Activated CD4-positive, alpha-beta memory T cell treated with anti-CD3 and anti-CD28 coated beads for 36 hours (primary cell): ENCODE measurements around the gene SLC25A19. TPM values are rescaled to one million over a fixed set of nuclear protein-coding genes. Genes with fewer than 3 reads are reported as not detected.

ENCODE experiments used
- CTCF ChIA-PET: fragments of 350-600 bp; sonication (Branson Sonifier 250); formaldehyde crosslinking; loops from one replicate; lab custom pipeline; 2021; ENCODE audit warnings: antibody characterized with exemption, inconsistent platforms; lab: Charles Lee
- POLR2A ChIA-PET: fragments of 350-600 bp; sonication (Branson Sonifier 250); formaldehyde crosslinking; loops from one replicate; lab custom pipeline; 2021; ENCODE audit warnings: antibody characterized with exemption; lab: Charles Lee
- DNase-seq: peaks from one replicate; pipeline ENCODE4 v3.0.0-alpha.2; 2020
- H3K27ac Mint-ChIP-seq: one replicate; pipeline ENCODE4 v1.8.0; 2021; ENCODE audit warnings: mixed read lengths
- H3K27me3 Mint-ChIP-seq: one replicate; pipeline ENCODE4 v1.8.0; 2021; ENCODE audit warnings: mixed read lengths
- H3K36me3 Mint-ChIP-seq: one replicate; pipeline ENCODE4 v1.8.0; 2021; ENCODE audit warnings: mixed read lengths
- H3K4me1 Mint-ChIP-seq: one replicate; pipeline ENCODE4 v1.8.0; 2021; ENCODE audit warnings: low read depth, mixed read lengths
- H3K4me3 Mint-ChIP-seq: one replicate; pipeline ENCODE4 v1.8.0; 2021; ENCODE audit warnings: mild to moderate bottlenecking, mixed read lengths
- H3K9me3 Mint-ChIP-seq: one replicate; pipeline ENCODE4 v1.8.0; 2021; ENCODE audit warnings: mixed read lengths
- intact Hi-C: fragments of 100-400 bp; cut with micrococcal nuclease; formaldehyde crosslinking; loops from one replicate; pipeline ENCODE4 v1.15.1; 2023
- total RNA-seq, 2 experiments: library from RNA; stranded (reverse); gene quantifications; one replicate each; pipeline ENCODE4 v1.2.3, GENCODE V29; 2021

Gene SLC25A19
- total RNA-seq, result 10 to 100 TPM; 57.9 to 62.3 TPM

- intact Hi-C loops, result loop anchor here (1.0 to 5.0 kb wide), 10 partner anchors 8 to 255 kb away; partner anchors contain the start of genes CASKIN2, GGA3, GRB2 and MIF4GD
- no peaks in the 10 kb centered on the region for H3K27me3 Mint-ChIP-seq
- CTCF ChIA-PET, result interaction anchor here (0.8 to 2.9 kb wide), 23 partner anchors 8 to 328 kb away, joined by 3 to 56 read pairs (median 6); partner anchors contain the start of genes GGA3, GRB2, LLGL2 and MIF4GD
- peaks cover 21% of the 10 kb centered on the region for H3K36me3 Mint-ChIP-seq
- H3K4me3 Mint-ChIP-seq, result peak within 1 kb of the TSS; percentile 96
- peaks cover 21% of the 10 kb centered on the region for H3K4me1 Mint-ChIP-seq
- peak within 1 kb of the TSS; percentile 100 for H3K27ac Mint-ChIP-seq
- no peaks in the 10 kb centered on the region for H3K9me3 Mint-ChIP-seq
- peak; percentile 99 for DNase-seq
- POLR2A ChIA-PET, result interaction anchor here (0.8 to 2.8 kb wide), 18 partner anchors 8 to 416 kb away, joined by 3 to 40 read pairs (median 4); partner anchors contain the start of genes FDXR, GGA3, GRB2 and MIF4GD
Measured at GRCh38 chr17:75289115-75289831, at the start of gene SLC25A19. Gene SLC25A19 (minus strand): TSS chr17:75289433. CDS start chr17:75286764, 2,669 bp downstream.

GRCh38 chr17:75338335-75338734 lies 49.1 kb upstream of the SLC25A19 start:
- intact Hi-C loops, result loop anchor here (2.0 kb wide), 2 partner anchors 42 to 66 kb away; partner anchors contain the start of gene GRB2
- H3K9me3 Mint-ChIP-seq, result no peaks in the 10 kb centered on the region
- ChIA-PET POLR2A (interaction anchor here (0.6 to 1.5 kb wide), 6 partner anchors 12 to 132 kb away, joined by 3 to 7 read pairs (median 3); partner anchors contain the start of gene GRB2), CTCF (interaction anchor here (1.1 to 3.9 kb wide), 4 partner anchors 17 to 87 kb away, joined by 3 to 24 read pairs (median 5); no protein-coding TSS in a partner anchor)
- peaks cover 78% of the 10 kb centered on the region for H3K4me1 Mint-ChIP-seq
- peaks cover 8% of the 10 kb centered on the region for H3K36me3 Mint-ChIP-seq
- no peaks in the 10 kb centered on the region for H3K27me3 Mint-ChIP-seq
- peak; percentile 37 for DNase-seq
- peak overlapping the region; percentile 74 for H3K27ac Mint-ChIP-seq
- H3K4me3 Mint-ChIP-seq, result peak overlapping the region; percentile 33

GRCh38 chr17:75335315-75335714 lies 46.1 kb upstream of the SLC25A19 start:
- Mint-ChIP-seq H3K9me3 (no peaks in the 10 kb centered on the region), H3K27me3 (no peaks in the 10 kb centered on the region), H3K36me3 (peaks cover 6% of the 10 kb centered on the region), H3K4me1 (peaks cover 62% of the 10 kb centered on the region), H3K27ac (no peak overlapping the region), H3K4me3 (no peak overlapping the region)
- DNase-seq, result no peak
- intact Hi-C loops, result no loop called here
- ChIA-PET CTCF (interaction anchor here (0.8 to 3.9 kb wide), 5 partner anchors 10 to 77 kb away, joined by 3 to 24 read pairs (median 4); no protein-coding TSS in a partner anchor), POLR2A (interaction anchor here (0.6 kb wide), 1 partner anchor 9 kb away, joined by 3 read pairs; no protein-coding TSS in a partner anchor)

- Mint-ChIP-seq H3K4me1 (peaks cover 58% of the 10 kb centered on the region), H3K4me3 (no peak overlapping the region), H3K9me3 (no peaks in the 10 kb centered on the region), H3K36me3 (peaks cover 3% of the 10 kb centered on the region), H3K27ac (no peak overlapping the region), H3K27me3 (no peaks in the 10 kb centered on the region)
- POLR2A ChIA-PET, result interaction anchor here (0.6 kb wide), 1 partner anchor 9 kb away, joined by 3 read pairs; no protein-coding TSS in a partner anchor
- intact Hi-C loops, result no loop called here
- DNase-seq, result no peak
- CTCF ChIA-PET, result no interaction called here
Measured at GRCh38 chr17:75334723-75335122, 45.5 kb upstream of the SLC25A19 start.

- ChIA-PET POLR2A (no interaction called here), CTCF (interaction anchor here (0.6 kb wide), 1 partner anchor 219 kb away, joined by 3 read pairs; no protein-coding TSS in a partner anchor)
- no peak overlapping the region for H3K4me3 Mint-ChIP-seq
- H3K9me3 Mint-ChIP-seq, result no peaks in the 10 kb centered on the region
- peaks cover 6% of the 10 kb centered on the region for H3K36me3 Mint-ChIP-seq
- intact Hi-C loops, result no loop called here
- no peaks in the 10 kb centered on the region for H3K27me3 Mint-ChIP-seq
- H3K27ac Mint-ChIP-seq, result peak overlapping the region; percentile 28
- peaks cover 44% of the 10 kb centered on the region for H3K4me1 Mint-ChIP-seq
- DNase-seq, result no peak
Measured at GRCh38 chr17:75331671-75332070, 42.4 kb upstream of the SLC25A19 start.

- Mint-ChIP-seq H3K9me3 (no peaks in the 10 kb centered on the region), H3K27me3 (no peaks in the 10 kb centered on the region), H3K36me3 (peaks cover 21% of the 10 kb centered on the region), H3K4me1 (peaks cover 33% of the 10 kb centered on the region), H3K4me3 (no peak overlapping the region), H3K27ac (peak overlapping the region; percentile 25)
- DNase-seq, result no peak
- ChIA-PET POLR2A (interaction anchor here (0.8 kb wide), 1 partner anchor 9 kb away, joined by 3 read pairs; no protein-coding TSS in a partner anchor), CTCF (interaction anchor here (4.2 kb wide), 1 partner anchor 84 kb away, joined by 18 read pairs; no protein-coding TSS in a partner anchor)
- intact Hi-C loops, result no loop called here
Measured at GRCh38 chr17:75327757-75328156, 38.5 kb upstream of the SLC25A19 start.

GRCh38 chr17:75326226-75326848 lies 37.1 kb upstream of the SLC25A19 start:
- Mint-ChIP-seq H3K4me1 (peaks cover 25% of the 10 kb centered on the region), H3K9me3 (no peaks in the 10 kb centered on the region), H3K36me3 (peaks cover 23% of the 10 kb centered on the region), H3K27ac (peak overlapping the region; percentile 81), H3K27me3 (no peaks in the 10 kb centered on the region), H3K4me3 (no peak overlapping the region)
- ChIA-PET CTCF (interaction anchor here (0.5 to 4.2 kb wide), 5 partner anchors 37 to 422 kb away, joined by 3 to 18 read pairs (median 5); partner anchors contain the start of gene SLC25A19), POLR2A (no interaction called here)
- intact Hi-C loops, result no loop called here
- DNase-seq, result no peak

GRCh38 chr17:75325827-75326225 lies 36.6 kb upstream of the SLC25A19 start:
- intact Hi-C loops, result no loop called here
- ChIA-PET CTCF (interaction anchor here (0.5 to 4.2 kb wide), 6 partner anchors 10 to 422 kb away, joined by 3 to 18 read pairs (median 4); no protein-coding TSS in a partner anchor), POLR2A (no interaction called here)
- Mint-ChIP-seq H3K27ac (peak overlapping the region; percentile 81), H3K36me3 (peaks cover 26% of the 10 kb centered on the region), H3K4me3 (no peak overlapping the region), H3K9me3 (no peaks in the 10 kb centered on the region), H3K4me1 (peaks cover 23% of the 10 kb centered on the region), H3K27me3 (no peaks in the 10 kb centered on the region)
- DNase-seq, result no peak

GRCh38 chr17:75325348-75325747 lies 36.1 kb upstream of the SLC25A19 start:
- Mint-ChIP-seq H3K27ac (peak overlapping the region; percentile 81), H3K36me3 (peaks cover 29% of the 10 kb centered on the region), H3K27me3 (no peaks in the 10 kb centered on the region), H3K4me1 (peaks cover 23% of the 10 kb centered on the region), H3K4me3 (no peak overlapping the region), H3K9me3 (no peaks in the 10 kb centered on the region)
- ChIA-PET POLR2A (no interaction called here), CTCF (interaction anchor here (1.3 to 4.2 kb wide), 4 partner anchors 9 to 87 kb away, joined by 3 to 18 read pairs (median 4); no protein-coding TSS in a partner anchor)
- intact Hi-C loops, result no loop called here
- no peak for DNase-seq

GRCh38 chr17:75321506-75321905 lies 32.3 kb upstream of the SLC25A19 start:
- DNase-seq, result no peak
- intact Hi-C loops, result loop anchor here (5.0 kb wide), 1 partner anchor 41 kb away; no protein-coding TSS in a partner anchor
- CTCF ChIA-PET, result interaction anchor here (1.0 to 3.8 kb wide), 11 partner anchors 16 to 207 kb away, joined by 5 to 24 read pairs (median 11); partner anchors contain the start of genes GRB2 and SLC25A19
- H3K27ac Mint-ChIP-seq, result no peak overlapping the region
- no peaks in the 10 kb centered on the region for H3K27me3 Mint-ChIP-seq
- peaks cover 32% of the 10 kb centered on the region for H3K36me3 Mint-ChIP-seq
- H3K9me3 Mint-ChIP-seq, result no peaks in the 10 kb centered on the region
- POLR2A ChIA-PET, result no interaction called here
- H3K4me1 Mint-ChIP-seq, result peaks cover 16% of the 10 kb centered on the region
- no peak overlapping the region for H3K4me3 Mint-ChIP-seq
